GM23338 (cell line): ENCODE results near the gene PIGK. TPM values are rescaled to one million over a fixed set of nuclear protein-coding genes. Genes with fewer than 3 reads are reported as not detected.

Experiments
- ATAC-seq: fragments of 200-7000 bp; cut with Tn5 transposase; 3 replicates; pipeline ENCODE4 v1.9.1; 2020
- DNase-seq: peaks from one replicate; pipeline ENCODE4 v3.0.0-alpha.2; 2015; ENCODE audit warnings: low spot score
- H2AFZ ChIP-seq: fragments of 200-600 bp; sonication (generic); 2 replicates; pipeline ENCODE4 v1.8.0; 2016; ENCODE audit warnings: antibody characterized with exemption, mild to moderate bottlenecking, moderate library complexity
- H3F3A ChIP-seq: fragments of 200-600 bp; sonication (generic); replicated peaks from 2 replicates; pipeline ENCODE4 v1.8.0; 2017; ENCODE audit warnings: antibody characterized with exemption, mixed run types, low read depth
- H3K27ac ChIP-seq: fragments of 200-600 bp; sonication (generic); 2 replicates; pipeline ENCODE4 v1.6.1; 2016; ENCODE audit warnings: low read depth
- H3K27me3 ChIP-seq: fragments of 200-600 bp; sonication (generic); 2 replicates; pipeline ENCODE4 v1.8.0; 2016; ENCODE audit warnings: mild to moderate bottlenecking, mixed run types, moderate library complexity; ENCODE audit not compliant: insufficient read depth
- H3K36me3 ChIP-seq: fragments of 200-600 bp; sonication (generic); 2 replicates; pipeline ENCODE4 v1.8.0; 2016; ENCODE audit warnings: mild to moderate bottlenecking; ENCODE audit not compliant: insufficient read depth
- H3K4me1 ChIP-seq: fragments of 200-600 bp; sonication (generic); 2 replicates; pipeline ENCODE4 v1.8.0; 2016; ENCODE audit warnings: mild to moderate bottlenecking, moderate library complexity; ENCODE audit not compliant: insufficient read depth
- H3K4me2 ChIP-seq: fragments of 200-600 bp; sonication (generic); 2 replicates; pipeline ENCODE4 v1.7.1; 2017; ENCODE audit warnings: mixed run types
- H3K4me3 ChIP-seq: fragments of 200-600 bp; sonication (generic); 2 replicates; pipeline ENCODE4 v1.6.1; 2016; ENCODE audit warnings: mixed run types
- H3K79me2 ChIP-seq: fragments of 200-600 bp; sonication (generic); replicated peaks from 2 replicates; pipeline ENCODE4 v1.8.0; 2017; ENCODE audit warnings: mild to moderate bottlenecking; ENCODE audit not compliant: insufficient read depth
- H3K9me2 ChIP-seq: fragments of 200-600 bp; sonication (generic); 2 replicates; pipeline ENCODE4 v1.8.0; 2017; ENCODE audit not compliant: insufficient read depth
- H4K20me1 ChIP-seq: fragments of 200-600 bp; sonication (generic); replicated peaks from 2 replicates; pipeline ENCODE4 v1.8.0; 2017; ENCODE audit warnings: mild to moderate bottlenecking; ENCODE audit not compliant: insufficient read depth
- H3K27ac Mint-ChIP-seq: 2 replicates; pipeline ENCODE4 v1.8.0; 2020; ENCODE audit warnings: inconsistent platforms, mild to moderate bottlenecking, moderate library complexity, mixed read lengths
- H3K27me3 Mint-ChIP-seq: 3 replicates; pipeline ENCODE4 v1.8.0; 2022; ENCODE audit warnings: low read depth, mild to moderate bottlenecking, moderate library complexity, mixed read lengths, inconsistent platforms; ENCODE audit not compliant: insufficient read depth, poor library complexity
- H3K36me3 Mint-ChIP-seq: 3 replicates; pipeline ENCODE4 v1.8.0; 2021; ENCODE audit warnings: low read depth, mild to moderate bottlenecking, inconsistent platforms, moderate library complexity, mixed read lengths
- H3K4me1 Mint-ChIP-seq: 3 replicates; pipeline ENCODE4 v1.8.0; 2020; ENCODE audit warnings: mild to moderate bottlenecking, inconsistent platforms, mixed read lengths
- H3K4me3 Mint-ChIP-seq: 3 replicates; pipeline ENCODE4 v1.8.0; 2021; ENCODE audit warnings: moderate library complexity, mild to moderate bottlenecking, inconsistent platforms, mixed read lengths
- H3K9me3 Mint-ChIP-seq: 3 replicates; pipeline ENCODE4 v1.8.0; 2020; ENCODE audit warnings: moderate library complexity, mild to moderate bottlenecking, inconsistent platforms, mixed read lengths
- JUNB ChIP-seq: IDR thresholded peaks from one replicate; pipeline ENCODE4 v1.6.1; 2016; ENCODE audit warnings: antibody characterized with exemption; ENCODE audit not compliant: unreplicated experiment
- NANOG ChIP-seq: IDR thresholded peaks from 2 replicates; pipeline ENCODE4 v1.6.1; 2016; ENCODE audit warnings: antibody characterized with exemption, borderline replicate concordance
- polyA plus RNA-seq: library from polyadenylated mRNA; unstranded; fragments of >200 nt; fragmentation: Nextera tagmentation; extraction: Ambion mirVana; gene quantifications from 2 replicates; pipeline ENCODE4 v1.2.1, GENCODE V29; 2016
- total RNA-seq: library from RNA; depleted of rRNA; stranded (reverse); fragments of >200 nt; shearing (Covaris generic); gene quantifications from 2 replicates; pipeline ENCODE4 v1.2.3, GENCODE V29; 2014
- TF ChIP-seq, protein P1 (sequence below): fragments of 250-450 bp; sonication (Bioruptor Pico); IDR thresholded peaks from 2 replicates; pipeline ENCODE4 v1.5.0; 2020; ENCODE audit warnings: mild to moderate bottlenecking, moderate library complexity
- TF ChIP-seq, protein P2 (sequence below), 2 experiments: fragments of 200-600 bp in 1 of 2; sonication (generic) in 1 of 2; conservative IDR thresholded peaks; 2 replicates each; pipeline versions ENCODE4 v1.5.1 to v1.6.1; 2016 to 2017; ENCODE audit warnings: antibody characterized with exemption in 2 of 2, low read depth in 2 of 2, mild to moderate bottlenecking in 2 of 2, moderate library complexity in 1 of 2

Gene PIGK
- total and polyA plus RNA-seq, 2 experiments from 2014 or later: 16.4 to 26.4 TPM

DNA sequence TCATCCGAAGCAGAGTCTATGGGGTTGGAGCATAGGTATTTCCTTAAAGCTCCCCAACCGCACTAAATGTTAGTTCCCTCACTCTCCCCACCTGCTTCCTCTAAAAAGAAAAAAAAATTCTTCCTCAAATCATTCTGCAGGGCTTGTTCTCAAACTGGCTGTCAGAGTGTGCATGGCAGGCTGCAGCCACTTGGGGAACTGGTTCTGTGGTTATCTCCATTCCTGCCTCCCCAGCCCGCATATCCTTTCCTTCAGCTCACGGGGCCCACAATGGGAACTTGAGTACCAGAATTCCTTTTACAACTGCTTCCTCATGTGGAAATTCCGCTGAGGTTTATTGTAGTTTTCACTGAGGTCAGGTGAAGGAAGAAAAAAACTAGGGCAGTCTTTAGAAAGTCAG is 159.2 kb downstream of the PIGK start:
- Histone ChIP-seq H3K4me2 (0 out of 2 replicates have a peak overlapping the region, but pooled peaks have one; percentile 5), H3K27me3 (no peaks in the 10 kb centered on the region), H3F3A (no peaks in the 10 kb centered on the region), H3K36me3 (no peaks in the 10 kb centered on the region), H3K9me2 (0 out of 2 replicates have a peak, but pooled peaks cover 3% of the 10 kb centered on the region), H4K20me1 (no peaks in the 10 kb centered on the region), H3K79me2 (no peaks in the 10 kb centered on the region), H3K4me1 (peaks cover 26% of the 10 kb centered on the region), H3K4me3 (no peak overlapping the region), H3K27ac (peak overlapping the region; percentile 74), H2AFZ (no peak overlapping the region)
- DNase-seq (peak; percentile 91), ATAC-seq (peak; percentile 96)
- Mint-ChIP-seq H3K36me3 (no peaks in the 10 kb centered on the region), H3K4me3 (no peak overlapping the region; the same call in 2 of the 3 replicates), H3K9me3 (no peaks in the 10 kb centered on the region), H3K27ac (peak overlapping the region; percentile 52; the same call in 1 of the 2 replicates), H3K4me1 (peaks cover 40% of the 10 kb centered on the region), H3K27me3 (peaks cover 2% of the 10 kb centered on the region)
- TF ChIP-seq, protein P1, sequence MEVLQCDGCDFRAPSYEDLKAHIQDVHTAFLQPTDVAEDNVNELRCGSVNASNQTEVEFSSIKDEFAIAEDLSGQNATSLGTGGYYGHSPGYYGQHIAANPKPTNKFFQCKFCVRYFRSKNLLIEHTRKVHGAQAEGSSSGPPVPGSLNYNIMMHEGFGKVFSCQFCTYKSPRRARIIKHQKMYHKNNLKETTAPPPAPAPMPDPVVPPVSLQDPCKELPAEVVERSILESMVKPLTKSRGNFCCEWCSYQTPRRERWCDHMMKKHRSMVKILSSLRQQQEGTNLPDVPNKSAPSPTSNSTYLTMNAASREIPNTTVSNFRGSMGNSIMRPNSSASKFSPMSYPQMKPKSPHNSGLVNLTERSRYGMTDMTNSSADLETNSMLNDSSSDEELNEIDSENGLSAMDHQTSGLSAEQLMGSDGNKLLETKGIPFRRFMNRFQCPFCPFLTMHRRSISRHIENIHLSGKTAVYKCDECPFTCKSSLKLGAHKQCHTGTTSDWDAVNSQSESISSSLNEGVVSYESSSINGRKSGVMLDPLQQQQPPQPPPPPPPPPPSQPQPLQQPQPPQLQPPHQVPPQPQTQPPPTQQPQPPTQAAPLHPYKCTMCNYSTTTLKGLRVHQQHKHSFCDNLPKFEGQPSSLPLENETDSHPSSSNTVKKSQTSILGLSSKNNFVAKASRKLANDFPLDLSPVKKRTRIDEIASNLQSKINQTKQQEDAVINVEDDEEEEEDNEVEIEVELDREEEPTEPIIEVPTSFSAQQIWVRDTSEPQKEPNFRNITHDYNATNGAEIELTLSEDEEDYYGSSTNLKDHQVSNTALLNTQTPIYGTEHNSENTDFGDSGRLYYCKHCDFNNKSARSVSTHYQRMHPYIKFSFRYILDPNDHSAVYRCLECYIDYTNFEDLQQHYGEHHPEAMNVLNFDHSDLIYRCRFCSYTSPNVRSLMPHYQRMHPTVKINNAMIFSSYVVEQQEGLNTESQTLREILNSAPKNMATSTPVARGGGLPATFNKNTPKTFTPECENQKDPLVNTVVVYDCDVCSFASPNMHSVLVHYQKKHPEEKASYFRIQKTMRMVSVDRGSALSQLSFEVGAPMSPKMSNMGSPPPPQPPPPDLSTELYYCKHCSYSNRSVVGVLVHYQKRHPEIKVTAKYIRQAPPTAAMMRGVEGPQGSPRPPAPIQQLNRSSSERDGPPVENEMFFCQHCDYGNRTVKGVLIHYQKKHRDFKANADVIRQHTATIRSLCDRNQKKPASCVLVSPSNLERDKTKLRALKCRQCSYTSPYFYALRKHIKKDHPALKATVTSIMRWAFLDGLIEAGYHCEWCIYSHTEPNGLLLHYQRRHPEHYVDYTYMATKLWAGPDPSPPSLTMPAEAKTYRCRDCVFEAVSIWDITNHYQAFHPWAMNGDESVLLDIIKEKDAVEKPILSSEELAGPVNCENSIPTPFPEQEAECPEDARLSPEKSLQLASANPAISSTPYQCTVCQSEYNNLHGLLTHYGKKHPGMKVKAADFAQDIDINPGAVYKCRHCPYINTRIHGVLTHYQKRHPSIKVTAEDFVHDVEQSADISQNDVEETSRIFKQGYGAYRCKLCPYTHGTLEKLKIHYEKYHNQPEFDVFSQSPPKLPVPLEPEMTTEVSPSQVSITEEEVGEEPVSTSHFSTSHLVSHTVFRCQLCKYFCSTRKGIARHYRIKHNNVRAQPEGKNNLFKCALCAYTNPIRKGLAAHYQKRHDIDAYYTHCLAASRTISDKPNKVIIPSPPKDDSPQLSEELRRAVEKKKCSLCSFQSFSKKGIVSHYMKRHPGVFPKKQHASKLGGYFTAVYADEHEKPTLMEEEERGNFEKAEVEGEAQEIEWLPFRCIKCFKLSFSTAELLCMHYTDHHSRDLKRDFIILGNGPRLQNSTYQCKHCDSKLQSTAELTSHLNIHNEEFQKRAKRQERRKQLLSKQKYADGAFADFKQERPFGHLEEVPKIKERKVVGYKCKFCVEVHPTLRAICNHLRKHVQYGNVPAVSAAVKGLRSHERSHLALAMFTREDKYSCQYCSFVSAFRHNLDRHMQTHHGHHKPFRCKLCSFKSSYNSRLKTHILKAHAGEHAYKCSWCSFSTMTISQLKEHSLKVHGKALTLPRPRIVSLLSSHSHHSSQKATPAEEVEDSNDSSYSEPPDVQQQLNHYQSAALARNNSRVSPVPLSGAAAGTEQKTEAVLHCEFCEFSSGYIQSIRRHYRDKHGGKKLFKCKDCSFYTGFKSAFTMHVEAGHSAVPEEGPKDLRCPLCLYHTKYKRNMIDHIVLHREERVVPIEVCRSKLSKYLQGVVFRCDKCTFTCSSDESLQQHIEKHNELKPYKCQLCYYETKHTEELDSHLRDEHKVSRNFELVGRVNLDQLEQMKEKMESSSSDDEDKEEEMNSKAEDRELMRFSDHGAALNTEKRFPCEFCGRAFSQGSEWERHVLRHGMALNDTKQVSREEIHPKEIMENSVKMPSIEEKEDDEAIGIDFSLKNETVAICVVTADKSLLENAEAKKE (CRISPR knock-in tag): peak; percentile 63
- TF ChIP-seq JUNB (no peak), NANOG (peak; percentile 68)
- TF ChIP-seq, protein P2, sequence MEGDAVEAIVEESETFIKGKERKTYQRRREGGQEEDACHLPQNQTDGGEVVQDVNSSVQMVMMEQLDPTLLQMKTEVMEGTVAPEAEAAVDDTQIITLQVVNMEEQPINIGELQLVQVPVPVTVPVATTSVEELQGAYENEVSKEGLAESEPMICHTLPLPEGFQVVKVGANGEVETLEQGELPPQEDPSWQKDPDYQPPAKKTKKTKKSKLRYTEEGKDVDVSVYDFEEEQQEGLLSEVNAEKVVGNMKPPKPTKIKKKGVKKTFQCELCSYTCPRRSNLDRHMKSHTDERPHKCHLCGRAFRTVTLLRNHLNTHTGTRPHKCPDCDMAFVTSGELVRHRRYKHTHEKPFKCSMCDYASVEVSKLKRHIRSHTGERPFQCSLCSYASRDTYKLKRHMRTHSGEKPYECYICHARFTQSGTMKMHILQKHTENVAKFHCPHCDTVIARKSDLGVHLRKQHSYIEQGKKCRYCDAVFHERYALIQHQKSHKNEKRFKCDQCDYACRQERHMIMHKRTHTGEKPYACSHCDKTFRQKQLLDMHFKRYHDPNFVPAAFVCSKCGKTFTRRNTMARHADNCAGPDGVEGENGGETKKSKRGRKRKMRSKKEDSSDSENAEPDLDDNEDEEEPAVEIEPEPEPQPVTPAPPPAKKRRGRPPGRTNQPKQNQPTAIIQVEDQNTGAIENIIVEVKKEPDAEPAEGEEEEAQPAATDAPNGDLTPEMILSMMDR (conservative IDR thresholded peaks at IDR 0.05; ENCODE audit: low read depth in 2 of 2): peak in 1 of 2 experiments; percentile 11; a peak in 1 of 4 replicates
